ENCODE results near the gene ARL2BP. TPM values are rescaled to one million over a fixed set of nuclear protein-coding genes. Genes with fewer than 3 reads are reported as not detected.

The ARL2BP gene
- total and polyA plus RNA-seq, 12 donors, result 33.4 to 57.9 (median 45.9) TPM

DNA sequence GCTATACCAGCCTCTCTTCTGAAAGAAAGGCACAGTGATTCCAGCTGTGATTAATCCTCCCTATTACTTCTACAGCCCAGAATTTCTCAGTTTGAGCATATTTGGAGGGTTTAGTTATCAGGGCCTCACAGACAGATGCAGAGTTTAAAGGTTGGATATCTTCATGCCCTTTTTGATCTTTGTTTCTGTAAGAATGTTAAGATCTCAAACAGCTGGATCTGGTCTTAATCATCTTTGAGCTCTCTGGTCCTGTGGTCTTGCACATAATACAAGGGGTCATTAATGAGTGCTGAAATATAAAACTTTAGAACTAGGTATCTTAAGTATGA is 9.1 kb upstream of the ARL2BP start:
- intact Hi-C loops (cut with DNase I), result loop anchor here in 1 of 10 donors (5.0 kb wide), 1 partner anchor 39 kb away; no protein-coding TSS in a partner anchor
- H3K27ac ChIP-seq, result no peak overlapping the region
- no peaks in the 10 kb centered on the region for H3K27me3 ChIP-seq
- H3K4me3 ChIP-seq, result no peak overlapping the region
- no peak for DNase-seq
- H3K4me1 ChIP-seq, result peaks cover 0 to 21% (median 7%) of the 10 kb centered on the region in 9 donors
- peaks cover 0 to 97% (median 37%) of the 10 kb centered on the region in 9 donors for H3K36me3 ChIP-seq
- ATAC-seq, result no peak
- TF ChIP-seq, protein P1, sequence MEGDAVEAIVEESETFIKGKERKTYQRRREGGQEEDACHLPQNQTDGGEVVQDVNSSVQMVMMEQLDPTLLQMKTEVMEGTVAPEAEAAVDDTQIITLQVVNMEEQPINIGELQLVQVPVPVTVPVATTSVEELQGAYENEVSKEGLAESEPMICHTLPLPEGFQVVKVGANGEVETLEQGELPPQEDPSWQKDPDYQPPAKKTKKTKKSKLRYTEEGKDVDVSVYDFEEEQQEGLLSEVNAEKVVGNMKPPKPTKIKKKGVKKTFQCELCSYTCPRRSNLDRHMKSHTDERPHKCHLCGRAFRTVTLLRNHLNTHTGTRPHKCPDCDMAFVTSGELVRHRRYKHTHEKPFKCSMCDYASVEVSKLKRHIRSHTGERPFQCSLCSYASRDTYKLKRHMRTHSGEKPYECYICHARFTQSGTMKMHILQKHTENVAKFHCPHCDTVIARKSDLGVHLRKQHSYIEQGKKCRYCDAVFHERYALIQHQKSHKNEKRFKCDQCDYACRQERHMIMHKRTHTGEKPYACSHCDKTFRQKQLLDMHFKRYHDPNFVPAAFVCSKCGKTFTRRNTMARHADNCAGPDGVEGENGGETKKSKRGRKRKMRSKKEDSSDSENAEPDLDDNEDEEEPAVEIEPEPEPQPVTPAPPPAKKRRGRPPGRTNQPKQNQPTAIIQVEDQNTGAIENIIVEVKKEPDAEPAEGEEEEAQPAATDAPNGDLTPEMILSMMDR (IDR thresholded peaks at IDR 0.05), result no peak
- no peaks in the 10 kb centered on the region for H3K9me3 ChIP-seq

DNA sequence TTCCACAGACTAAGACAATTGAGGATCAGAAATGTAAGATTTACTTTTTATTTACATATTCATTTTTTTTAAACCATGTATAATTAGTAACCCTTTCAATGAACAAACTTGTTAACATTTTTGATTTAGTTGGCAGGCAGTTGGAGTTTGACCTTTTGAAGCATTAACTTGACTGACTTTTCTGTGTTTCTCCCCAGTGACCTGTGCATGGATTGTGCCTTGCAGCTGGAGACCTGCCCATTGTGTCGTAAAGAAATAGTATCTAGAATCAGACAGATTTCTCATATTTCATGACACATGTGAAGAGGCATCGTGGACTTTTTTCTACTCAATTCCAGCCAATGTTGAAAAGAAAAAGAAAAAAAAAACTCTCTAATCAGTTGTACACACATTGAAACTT is 6.4 kb upstream of the ARL2BP start:
- intact Hi-C loops (cut with DNase I), result loop anchor here in 1 of 10 donors (5.0 kb wide), 1 partner anchor 41 kb away; no protein-coding TSS in a partner anchor
- no peak for ATAC-seq

DNA sequence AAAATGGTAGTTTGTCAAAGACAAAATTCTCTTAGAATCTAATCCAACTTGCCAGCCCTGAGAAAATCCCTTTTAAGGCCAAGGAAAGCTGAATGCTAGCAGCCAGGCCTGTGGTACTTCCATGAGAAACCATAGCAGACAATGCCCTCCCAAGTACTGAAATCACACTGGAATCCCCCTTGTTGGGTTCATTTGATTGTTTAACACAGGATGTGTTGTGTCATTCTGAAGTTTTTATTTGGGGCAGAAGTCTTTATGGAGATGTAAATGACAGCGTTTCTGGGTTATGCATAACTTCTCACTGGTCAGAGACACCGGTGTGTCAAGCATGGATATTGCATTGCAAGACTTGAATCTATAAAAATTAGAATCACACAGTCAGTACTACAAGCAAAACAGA is 6.0 kb upstream of the ARL2BP start:
- 66 to 81% methylated on average over 2 of the region's 2 CpGs for WGBS, 2 donors
- H3K27me3 ChIP-seq, result no peaks in the 10 kb centered on the region
- intact Hi-C loops (cut with DNase I), result loop anchor here in 1 of 10 donors (5.0 kb wide), 1 partner anchor 42 kb away; no protein-coding TSS in a partner anchor
- no peaks in the 10 kb centered on the region for H3K9me3 ChIP-seq
- TF ChIP-seq, protein P1 (IDR thresholded peaks at IDR 0.05), result no peak
- H3K4me3 ChIP-seq, result no peak overlapping the region
- no peak overlapping the region for H3K27ac ChIP-seq
- DNase-seq, result no peak
- peaks cover 0 to 22% (median 6%) of the 10 kb centered on the region in 9 donors for H3K4me1 ChIP-seq
- no peak for ATAC-seq
- peaks cover 0 to 65% (median 17%) of the 10 kb centered on the region in 9 donors for H3K36me3 ChIP-seq

More for the DNA sequence above, 6.4 kb upstream of the ARL2BP start:
- Histone ChIP-seq H3K9me3 (no peaks in the 10 kb centered on the region), H3K27me3 (no peaks in the 10 kb centered on the region), H3K4me3 (no peak overlapping the region), H3K36me3 (peaks cover 0 to 70% (median 20%) of the 10 kb centered on the region in 9 donors), H3K27ac (no peak overlapping the region), H3K4me1 (peaks cover 0 to 20% (median 7%) of the 10 kb centered on the region in 9 donors)
- WGBS, 2 donors, result 82 to 92% methylated on average over 2 of the region's 2 CpGs
- DNase-seq, result no peak
- TF ChIP-seq, protein P1 (IDR thresholded peaks at IDR 0.05), result no peak

DNA sequence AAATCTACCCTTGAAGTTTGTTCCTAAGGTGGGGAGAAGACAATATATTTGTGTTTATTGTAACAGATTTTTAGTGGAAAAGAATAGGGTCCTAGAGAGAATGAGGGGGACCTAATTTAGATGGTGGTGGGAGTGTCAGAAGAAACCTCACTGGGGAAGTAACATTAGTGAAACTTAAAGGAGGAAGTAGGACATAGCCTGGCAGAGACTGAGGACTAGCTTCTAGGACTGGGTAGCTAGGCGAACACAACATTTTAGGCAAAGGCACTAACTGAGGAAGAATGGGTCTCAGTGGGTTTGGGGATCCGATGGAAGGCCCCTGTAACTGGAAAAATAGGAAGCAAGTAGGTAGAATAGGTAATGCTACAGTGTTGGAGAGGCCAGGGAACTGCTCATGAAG is 4.2 kb upstream of the ARL2BP start:
- 92 to 97% methylated on average over 2 of the region's 2 CpGs for WGBS, 2 donors
- no peak overlapping the region for H3K27ac ChIP-seq

More for the DNA sequence above, 4.2 kb upstream of the ARL2BP start:
- intact Hi-C loops (cut with DNase I), result loop anchor here in 2 of 10 donors (10.0 kb wide), 2 partner anchors 54 to 174 kb away; no protein-coding TSS in a partner anchor
- ATAC-seq (no peak), DNase-seq (no peak)
- Histone ChIP-seq H3K27me3 (no peaks in the 10 kb centered on the region), H3K4me1 (peaks cover 0 to 24% (median 6%) of the 10 kb centered on the region in 9 donors), H3K9me3 (no peaks in the 10 kb centered on the region), H3K4me3 (no peak overlapping the region), H3K36me3 (peaks cover 0 to 48% (median 13%) of the 10 kb centered on the region in 9 donors)
- TF ChIP-seq, protein P1 (IDR thresholded peaks at IDR 0.05), result no peak

Data from heart right ventricle (tissue), 16 donors.